Astrocyte of the cerebellum (primary cell): Measurements from ENCODE around the gene ARPC4.

ENCODE experiments used
- DNase-seq: peaks from one replicate; pipeline ENCODE4 v3.0.0-alpha.2; 2011; ENCODE audit warnings: low read depth
- H3K4me3 ChIP-seq: 2 replicates; pipeline ENCODE4 v1.5.1; 2011; ENCODE audit warnings: mild to moderate bottlenecking, low read depth, low read length, moderate library complexity
- CTCF ChIP-seq: IDR thresholded peaks from 2 replicates; pipeline ENCODE4 v1.5.1; 2012; ENCODE audit warnings: low read length, low read depth, moderate library complexity, mild to moderate bottlenecking; ENCODE audit errors: missing control alignments
- in situ Hi-C: cut with HindIII; loops from 2 replicates; pipeline ENCODE4 v1.10.0; 2017; ENCODE audit warnings: low sequenced_read_pairs

ARPC4 gene

GRCh38 chr3:9834520-9835380, 41.9 kb downstream of the ARPC4 start:
- DNase-seq, result no peak
- in situ Hi-C loops, result no loop called here
- TF ChIP-seq CTCF, result no peak
- no peak overlapping the region for H3K4me3 ChIP-seq

GRCh38 chr3:9837701-9838582, 45.1 kb downstream of the ARPC4 start:
- H3K4me3 ChIP-seq, result no peak overlapping the region
- DNase-seq, result no peak
- in situ Hi-C loops, result no loop called here
- TF ChIP-seq CTCF, result no peak

- in situ Hi-C loops, result no loop called here
- no peak for DNase-seq
- no peak for TF ChIP-seq CTCF
- no peak overlapping the region for H3K4me3 ChIP-seq
Observed at GRCh38 chr3:9838856-9839255, 46.0 kb downstream of the ARPC4 start.

- in situ Hi-C loops, result no loop called here
- no peak for DNase-seq
- no peak overlapping the region for H3K4me3 ChIP-seq
- TF ChIP-seq CTCF, result no peak
Observed at GRCh38 chr3:9841015-9841414, 48.1 kb downstream of the ARPC4 start.

GRCh38 chr3:9843715-9844438, 51.0 kb downstream of the ARPC4 start, which contains the start of gene RPUSD3:
TSS of gene RPUSD3 (minus strand) at chr3:9844008. CDS start at chr3:9843990, 18 bp downstream.
- in situ Hi-C loops, result no loop called here
- peak within 1 kb of the TSS; percentile 91 for H3K4me3 ChIP-seq
- TF ChIP-seq CTCF, result no peak
- DNase-seq, result peak; percentile 90

- DNase-seq, result no peak
- in situ Hi-C loops, result no loop called here
- no peak overlapping the region for H3K4me3 ChIP-seq
- TF ChIP-seq CTCF, result no peak
Observed at GRCh38 chr3:9846231-9846630, 53.3 kb downstream of the ARPC4 start.
